Suprapubic skin (tissue), 3 donors: ENCODE data around the gene B3GNT5.

Experiments
- CTCF ChIP-seq, 2 donors: fragments of 200-600 bp in 1 of 2; fragments of 450-650 bp in 1 of 2; sonication (generic) in 1 of 2; IDR thresholded peaks; one replicate each; pipeline ENCODE4 v1.5.1; 2016 to 2019; ENCODE audit warnings: antibody characterized with exemption in 2 of 2, mild to moderate bottlenecking in 1 of 2, moderate library complexity in 1 of 2
- EP300 ChIP-seq: sonication (generic); formaldehyde crosslinking; IDR thresholded peaks from one replicate; pipeline ENCODE4 v1.6.1; 2017; ENCODE audit warnings: antibody characterized with exemption
- POLR2A ChIP-seq, 2 donors: fragments of 450-650 bp; IDR thresholded peaks; one replicate each; pipeline ENCODE4 v1.6.1; 2017; ENCODE audit warnings: antibody characterized with exemption in 2 of 2, mild to moderate bottlenecking in 2 of 2, moderate library complexity in 2 of 2

DNA sequence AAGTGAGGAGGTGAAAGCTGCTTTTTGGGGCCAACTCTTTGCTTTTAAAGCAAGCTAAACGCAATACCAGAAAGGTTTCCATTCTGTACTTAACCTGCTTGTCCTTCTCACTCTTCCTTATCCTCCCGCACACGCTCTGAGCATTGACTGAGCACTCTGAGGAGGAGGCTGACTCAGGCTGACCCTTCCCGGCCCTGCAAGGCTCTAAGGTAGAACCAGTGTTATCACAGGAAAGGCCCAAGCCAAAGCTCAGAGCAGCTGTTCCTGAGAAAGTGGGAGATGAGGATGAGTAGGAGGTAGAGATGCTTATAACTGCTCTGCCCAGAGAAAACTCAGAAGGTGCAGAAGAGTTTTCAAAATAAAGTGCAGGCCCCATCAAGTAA is 2.3 kb downstream of the B3GNT5 start:
- no peak for TF ChIP-seq CTCF (IDR thresholded peaks at IDR 0.05)
- no peak for TF ChIP-seq EP300
- TF ChIP-seq POLR2A (IDR thresholded peaks at IDR 0.05): no peak
